PFSK-1 (cell line): ENCODE measurements around the gene OR10W1.

ENCODE experiments used
- FOXP2 ChIP-seq: optimal IDR thresholded peaks from 2 replicates; pipeline ENCODE3; 2011; ENCODE audit warnings: borderline replicate concordance, control low read depth, inconsistent platforms; ENCODE audit not compliant: insufficient read depth; ENCODE audit errors: extremely low read length, extremely low read depth
- POLR2AphosphoS5 ChIP-seq: IDR thresholded peaks from 2 replicates; pipeline ENCODE4 v1.6.1; 2012; ENCODE audit warnings: low read depth, mild to moderate bottlenecking, control low read depth, low read length, moderate library complexity
- SIN3A ChIP-seq: IDR thresholded peaks from 2 replicates; pipeline ENCODE4 v1.6.1; 2012; ENCODE audit warnings: mild to moderate bottlenecking, low read length, moderate library complexity, borderline replicate concordance; ENCODE audit not compliant: insufficient read depth
- TAF1 ChIP-seq: IDR thresholded peaks from 2 replicates; pipeline ENCODE4 v1.6.1; 2012; ENCODE audit warnings: low read length, control low read depth, borderline replicate concordance; ENCODE audit not compliant: insufficient read depth
- TF ChIP-seq, protein P1 (sequence below), 2 experiments: IDR thresholded peaks; 2 replicates each; pipeline versions ENCODE4 v1.6.1 to v1.8.0; 2011 to 2012; ENCODE audit warnings: low read depth in 2 of 2, low read length in 2 of 2, control low read depth in 1 of 2, inconsistent platforms in 1 of 2, mild to moderate bottlenecking in 1 of 2, moderate library complexity in 1 of 2; ENCODE audit not compliant: insufficient read depth in 1 of 2

OR10W1 gene

DNA sequence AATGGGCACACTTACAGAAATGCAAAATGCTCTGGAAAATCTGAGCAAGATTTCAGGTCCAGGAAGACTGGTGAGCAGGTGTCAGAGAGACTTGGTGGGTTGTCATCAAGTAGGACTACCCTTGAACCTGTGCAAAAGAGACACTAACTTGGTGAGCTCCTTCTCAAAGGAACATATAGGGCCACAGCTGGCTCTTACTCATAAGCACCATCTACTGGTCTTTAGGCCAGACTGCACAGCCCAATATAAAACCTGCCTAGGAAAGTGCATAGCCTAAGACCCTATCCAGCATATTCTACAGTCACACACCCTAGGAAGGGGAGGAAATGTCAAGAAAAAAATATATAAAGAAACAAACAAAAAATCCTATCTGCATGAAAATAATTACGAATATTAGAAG lies 18.2 kb upstream of the OR10W1 start:
- TF ChIP-seq, protein P1, sequence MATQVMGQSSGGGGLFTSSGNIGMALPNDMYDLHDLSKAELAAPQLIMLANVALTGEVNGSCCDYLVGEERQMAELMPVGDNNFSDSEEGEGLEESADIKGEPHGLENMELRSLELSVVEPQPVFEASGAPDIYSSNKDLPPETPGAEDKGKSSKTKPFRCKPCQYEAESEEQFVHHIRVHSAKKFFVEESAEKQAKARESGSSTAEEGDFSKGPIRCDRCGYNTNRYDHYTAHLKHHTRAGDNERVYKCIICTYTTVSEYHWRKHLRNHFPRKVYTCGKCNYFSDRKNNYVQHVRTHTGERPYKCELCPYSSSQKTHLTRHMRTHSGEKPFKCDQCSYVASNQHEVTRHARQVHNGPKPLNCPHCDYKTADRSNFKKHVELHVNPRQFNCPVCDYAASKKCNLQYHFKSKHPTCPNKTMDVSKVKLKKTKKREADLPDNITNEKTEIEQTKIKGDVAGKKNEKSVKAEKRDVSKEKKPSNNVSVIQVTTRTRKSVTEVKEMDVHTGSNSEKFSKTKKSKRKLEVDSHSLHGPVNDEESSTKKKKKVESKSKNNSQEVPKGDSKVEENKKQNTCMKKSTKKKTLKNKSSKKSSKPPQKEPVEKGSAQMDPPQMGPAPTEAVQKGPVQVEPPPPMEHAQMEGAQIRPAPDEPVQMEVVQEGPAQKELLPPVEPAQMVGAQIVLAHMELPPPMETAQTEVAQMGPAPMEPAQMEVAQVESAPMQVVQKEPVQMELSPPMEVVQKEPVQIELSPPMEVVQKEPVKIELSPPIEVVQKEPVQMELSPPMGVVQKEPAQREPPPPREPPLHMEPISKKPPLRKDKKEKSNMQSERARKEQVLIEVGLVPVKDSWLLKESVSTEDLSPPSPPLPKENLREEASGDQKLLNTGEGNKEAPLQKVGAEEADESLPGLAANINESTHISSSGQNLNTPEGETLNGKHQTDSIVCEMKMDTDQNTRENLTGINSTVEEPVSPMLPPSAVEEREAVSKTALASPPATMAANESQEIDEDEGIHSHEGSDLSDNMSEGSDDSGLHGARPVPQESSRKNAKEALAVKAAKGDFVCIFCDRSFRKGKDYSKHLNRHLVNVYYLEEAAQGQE (IDR thresholded peaks at IDR 0.05; ENCODE audit: insufficient read depth in 1 of 2, low read depth in 2 of 2, low read length in 2 of 2), result no peak
- no peak for TF ChIP-seq POLR2AphosphoS5
- TF ChIP-seq FOXP2, result no peak
- TF ChIP-seq SIN3A, result no peak
- no peak for TF ChIP-seq TAF1

DNA sequence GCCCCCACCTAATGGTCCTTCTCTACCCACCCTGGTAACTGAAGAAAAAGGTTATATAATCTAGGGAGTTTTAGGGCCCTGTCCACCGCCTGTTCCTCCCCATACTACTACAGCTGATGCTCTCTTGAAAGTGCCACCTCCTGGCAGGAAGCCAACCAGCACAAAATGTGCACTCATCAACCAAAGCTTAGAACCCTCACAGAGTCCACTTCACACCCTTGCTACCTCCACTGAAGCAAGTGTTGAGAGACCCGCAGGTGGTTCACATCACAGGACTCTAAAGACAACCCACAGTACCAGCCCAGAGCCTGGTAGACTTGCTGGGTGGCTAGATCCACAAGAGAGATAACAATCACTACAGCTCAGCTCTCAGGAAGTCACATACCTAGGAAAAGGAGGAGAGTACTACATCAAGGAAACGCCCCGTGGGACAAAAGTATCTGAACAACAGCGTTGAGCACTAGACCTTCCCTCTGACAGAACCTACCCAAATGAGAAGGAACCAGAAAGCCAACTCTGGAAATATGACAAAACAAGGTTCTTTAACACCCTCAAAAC lies 17.5 kb upstream of the OR10W1 start:
- TF ChIP-seq, protein P1 (IDR thresholded peaks at IDR 0.05; ENCODE audit: insufficient read depth in 1 of 2, low read depth in 2 of 2, low read length in 2 of 2), result no peak
- TF ChIP-seq POLR2AphosphoS5 (no peak), FOXP2 (no peak), SIN3A (no peak), TAF1 (no peak)

DNA sequence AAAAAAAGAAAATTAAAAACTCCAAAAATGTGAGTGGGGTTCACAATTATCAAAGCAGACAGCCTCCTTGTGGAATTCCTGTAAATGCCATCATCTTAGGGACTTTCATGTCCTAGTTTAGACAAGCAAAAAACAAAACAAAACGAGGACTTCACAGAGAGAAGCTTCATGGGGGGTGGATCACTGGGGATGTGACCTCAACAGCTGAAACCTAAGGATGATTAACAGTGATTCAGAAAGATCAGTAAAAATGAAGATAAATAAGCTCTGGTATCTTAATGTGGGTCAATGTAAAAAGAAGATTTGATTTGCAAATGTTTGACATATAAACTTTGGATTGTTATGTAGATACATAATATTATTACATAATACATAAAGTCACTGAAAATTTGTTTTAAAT lies 8.1 kb upstream of the OR10W1 start:
- TF ChIP-seq POLR2AphosphoS5 (no peak), FOXP2 (no peak), TAF1 (no peak), SIN3A (no peak)
- TF ChIP-seq, protein P1 (IDR thresholded peaks at IDR 0.05; ENCODE audit: insufficient read depth in 1 of 2, low read depth in 2 of 2, low read length in 2 of 2), result no peak

DNA sequence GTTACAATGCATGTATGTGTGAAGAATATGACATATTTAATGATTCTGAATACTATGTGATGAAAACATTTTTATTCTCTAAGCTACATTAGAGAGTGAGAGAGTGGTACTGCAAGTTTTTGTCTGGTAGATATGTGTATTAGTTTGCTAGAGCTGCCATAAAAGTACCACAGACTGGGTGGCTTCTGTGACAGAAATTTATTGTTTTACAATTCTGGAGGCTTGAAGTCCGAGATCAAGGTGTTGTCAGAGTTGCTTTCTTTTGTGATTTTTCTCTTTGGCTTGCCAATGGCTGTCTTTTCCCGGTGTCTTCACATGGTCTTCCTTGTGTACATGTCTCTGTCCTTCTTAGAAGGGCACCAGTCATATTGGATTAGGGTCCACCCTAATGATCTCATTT lies 6.9 kb upstream of the OR10W1 start:
- TF ChIP-seq SIN3A (no peak), FOXP2 (no peak), TAF1 (no peak), POLR2AphosphoS5 (no peak)
- TF ChIP-seq, protein P1 (IDR thresholded peaks at IDR 0.05; ENCODE audit: insufficient read depth in 1 of 2, low read depth in 2 of 2, low read length in 2 of 2), result no peak

DNA sequence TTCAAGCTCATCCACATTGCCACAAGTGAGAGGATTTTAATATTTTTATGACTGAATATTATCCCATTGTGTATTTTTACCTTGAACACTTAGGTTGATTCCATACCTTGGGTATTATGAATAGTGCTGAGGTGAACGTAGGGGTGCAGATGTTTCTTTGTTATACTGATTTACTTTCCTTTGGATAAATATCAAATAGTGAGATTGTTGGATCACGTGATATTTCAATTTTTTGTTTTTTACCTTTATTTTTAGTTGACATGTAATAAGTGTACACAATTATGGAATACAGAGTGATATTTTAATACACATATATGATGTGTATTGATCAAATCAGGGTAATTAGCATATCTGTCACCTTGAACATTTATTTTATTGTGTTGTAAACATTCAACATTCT lies 8.1 kb downstream of the OR10W1 start:
- TF ChIP-seq, protein P1 (IDR thresholded peaks at IDR 0.05; ENCODE audit: insufficient read depth in 1 of 2, low read depth in 2 of 2, low read length in 2 of 2), result no peak
- no peak for TF ChIP-seq POLR2AphosphoS5
- no peak for TF ChIP-seq TAF1
- TF ChIP-seq SIN3A, result no peak
- TF ChIP-seq FOXP2, result no peak
